B cell (primary cell): ENCODE measurements around the gene ZNF285. TPM values are rescaled to one million over a fixed set of nuclear protein-coding genes. Genes with fewer than 3 reads are reported as not detected.
"Not testable (repeated sequence)": the region's sequence is repeated elsewhere in the genome, so short reads cannot be mapped to it uniquely, and the experiment has no call there.

ENCODE experiments used
- ATAC-seq: fragments of 200-7000 bp; cut with Tn5 transposase; one replicate; pipeline ENCODE4 v1.10.0; 2021; ENCODE audit warnings: low read depth, mild to moderate bottlenecking, moderate number of reproducible peaks, moderate library complexity
- CTCF ChIA-PET: fragments of 350-600 bp; sonication (Branson Sonifier 250); formaldehyde crosslinking; loops from one replicate; lab custom pipeline; 2021; ENCODE audit warnings: antibody characterized with exemption, inconsistent platforms; lab: Charles Lee
- POLR2A ChIA-PET: fragments of 350-600 bp; sonication (Branson Sonifier 250); formaldehyde crosslinking; loops from one replicate; lab custom pipeline; 2021; ENCODE audit warnings: antibody characterized with exemption; lab: Charles Lee
- DNase-seq: peaks from one replicate; pipeline ENCODE4 v3.0.0; 2013
- H2AFZ ChIP-seq: 2 replicates; pipeline ENCODE4 v1.6.1; 2012; ENCODE audit warnings: mild to moderate bottlenecking, low read depth, low read length; ENCODE audit not compliant: insufficient read depth, poor library complexity, severe bottlenecking
- H3K27ac ChIP-seq, 2 donors: 1 replicate in 1 of 2; 2 replicates in 1 of 2; pipeline ENCODE4 v1.5.1; 2012 to 2013; ENCODE audit warnings: low read length in 2 of 2, mild to moderate bottlenecking in 2 of 2, moderate library complexity in 1 of 2
- H3K27me3 ChIP-seq, 4 experiments: fragments of 200-600 bp in 1 of 4; sonication (generic) in 1 of 4; replicated peaks in 1 of 4; 1 replicate in 2 of 4; 2 replicates in 2 of 4; pipeline versions ENCODE4 v1.6.1 to v1.7.0; 2013 to 2016; ENCODE audit warnings: low read length in 3 of 4, mild to moderate bottlenecking in 2 of 4, mixed read lengths in 1 of 4, moderate library complexity in 1 of 4; ENCODE audit not compliant: insufficient read depth in 4 of 4, control insufficient read depth in 3 of 4; ENCODE audit errors: control extremely low read depth in 1 of 4
- H3K36me3 ChIP-seq, 2 experiments: replicated peaks in 1 of 2; 1 replicate in 1 of 2; 2 replicates in 1 of 2; pipeline versions ENCODE4 v1.6.1 to v1.7.1; 2013; ENCODE audit warnings: low read length in 1 of 2; ENCODE audit not compliant: insufficient read depth in 2 of 2, control insufficient read depth in 1 of 2; ENCODE audit errors: control extremely low read depth in 1 of 2, extremely low read depth in 1 of 2
- H3K4me1 ChIP-seq, 2 donors: fragments of 200-600 bp in 1 of 2; sonication (generic) in 1 of 2; 1 replicate in 1 of 2; 2 replicates in 1 of 2; pipeline versions ENCODE4 v1.5.1 to v1.6.1; 2013 to 2017; ENCODE audit warnings: low read length in 2 of 2; ENCODE audit not compliant: control insufficient read depth in 2 of 2, insufficient read depth in 2 of 2
- H3K4me2 ChIP-seq: replicated peaks from 2 replicates; pipeline ENCODE3; 2012; ENCODE audit warnings: mild to moderate bottlenecking, low read depth, low read length; ENCODE audit not compliant: poor library complexity, severe bottlenecking
- H3K4me3 ChIP-seq, 5 experiments: fragments of 200-600 bp in 1 of 5; sonication (generic) in 1 of 5; 1 replicate in 3 of 5; 2 replicates in 2 of 5; pipeline versions ENCODE4 v1.5.1 to v1.7.0; 2011 to 2016; ENCODE audit warnings: low read length in 4 of 5, mild to moderate bottlenecking in 4 of 5, low read depth in 2 of 5, control low read depth in 1 of 5, moderate library complexity in 1 of 5; ENCODE audit not compliant: insufficient read depth in 1 of 5; ENCODE audit errors: control extremely low read depth in 1 of 5, extremely low read depth in 1 of 5
- H3K79me2 ChIP-seq: fragments of 200-600 bp; sonication (generic); one replicate; pipeline ENCODE4 v1.6.0; 2016; ENCODE audit warnings: low read length; ENCODE audit not compliant: control insufficient read depth, insufficient read depth
- H3K9ac ChIP-seq: fragments of 200-600 bp; sonication (generic); 2 replicates; pipeline ENCODE4 v1.6.1; 2017; ENCODE audit warnings: mild to moderate bottlenecking, low read length, moderate library complexity
- H3K9me3 ChIP-seq, 3 donors: one replicate each; pipeline versions ENCODE4 v1.6.1 to v1.7.1; 2013; ENCODE audit warnings: low read length in 2 of 3; ENCODE audit not compliant: control insufficient read depth in 2 of 3, insufficient read depth in 1 of 3; ENCODE audit errors: control extremely low read depth in 1 of 3
- H4K20me1 ChIP-seq: 2 replicates; pipeline ENCODE4 v1.6.0; 2012; ENCODE audit warnings: mild to moderate bottlenecking, low read length; ENCODE audit not compliant: insufficient read depth, control insufficient read depth, poor library complexity, severe bottlenecking
- H3K27ac Mint-ChIP-seq: one replicate; pipeline ENCODE4 v1.8.0; 2021; ENCODE audit warnings: mixed read lengths
- H3K27me3 Mint-ChIP-seq: one replicate; pipeline ENCODE4 v1.8.0; 2021; ENCODE audit warnings: mixed read lengths
- H3K4me1 Mint-ChIP-seq: one replicate; pipeline ENCODE4 v1.8.0; 2021; ENCODE audit warnings: mixed read lengths
- H3K4me3 Mint-ChIP-seq: one replicate; pipeline ENCODE4 v1.8.0; 2021; ENCODE audit warnings: mixed read lengths
- H3K9me3 Mint-ChIP-seq: one replicate; pipeline ENCODE4 v1.8.0; 2022; ENCODE audit warnings: mixed read lengths; ENCODE audit not compliant: insufficient read depth
- EZH2 ChIP-seq: IDR thresholded peaks from 2 replicates; pipeline ENCODE4 v1.6.1; 2012; ENCODE audit warnings: borderline replicate concordance, low read depth, mild to moderate bottlenecking, moderate library complexity, low read length; ENCODE audit not compliant: insufficient read depth, poor library complexity, severe bottlenecking
- WGBS: methylation state at CpG from one replicate; pipeline ENCODE4 v1.1.5; 2013; ENCODE audit warnings: missing lambda C conversion rate; ENCODE audit not compliant: insufficient coverage; 5-methylcytosine and 5-hydroxymethylcytosine counted together
- intact Hi-C: fragments of 100-400 bp; cut with micrococcal nuclease; formaldehyde crosslinking; loops from one replicate; pipeline ENCODE4 v1.10.0; 2022
- polyA plus RNA-seq: library from polyadenylated mRNA; depleted of rRNA; stranded (reverse); fragments of >200 nt; gene quantifications from 2 replicates; pipeline ENCODE4 v1.2.3, GENCODE V29; 2012
- total RNA-seq, 2 donors: library from RNA; stranded (reverse); fragments of 120-200 nt in 1 of 2; gene quantifications; 1 replicate in 1 of 2; 2 replicates in 1 of 2; pipeline versions ENCODE4 v1.2.3 to v1.2.4, GENCODE V29; 2013 to 2022
- TF ChIP-seq, protein P1 (sequence below): fragments of 200-600 bp; IDR thresholded peaks from one replicate; pipeline ENCODE4 v1.8.0; 2022; ENCODE audit warnings: antibody characterized with exemption, mild to moderate bottlenecking

Gene ZNF285
- total and polyA plus RNA-seq, 2 donors (not counting 1 experiment from before 2014, with no cell fraction given) = 4.6 to 7.6 TPM

DNA sequence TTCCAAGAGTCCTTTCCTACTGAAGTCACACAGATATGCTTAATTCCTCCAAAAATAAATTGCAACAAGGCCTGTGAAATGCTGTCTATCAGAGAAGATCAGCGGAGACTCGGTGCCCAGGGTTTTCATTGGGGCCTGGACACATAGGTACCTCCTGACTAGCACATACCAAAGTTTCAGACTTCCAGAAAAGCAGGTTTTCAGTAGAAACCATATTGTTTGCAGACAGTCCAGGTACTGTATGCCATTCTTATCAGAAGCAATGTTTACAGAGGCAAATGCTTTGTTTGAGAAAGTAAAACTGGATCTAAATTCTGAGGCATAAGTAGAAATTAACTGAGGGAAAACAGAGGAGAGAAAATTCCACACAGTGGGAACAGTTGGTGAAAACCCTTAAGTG is 34.0 kb upstream of the ZNF285 start:
- ATAC-seq (no peak), DNase-seq (no peak)
- H2AFZ ChIP-seq = no peak overlapping the region
- no peak for TF ChIP-seq EZH2
- TF ChIP-seq, protein P1, sequence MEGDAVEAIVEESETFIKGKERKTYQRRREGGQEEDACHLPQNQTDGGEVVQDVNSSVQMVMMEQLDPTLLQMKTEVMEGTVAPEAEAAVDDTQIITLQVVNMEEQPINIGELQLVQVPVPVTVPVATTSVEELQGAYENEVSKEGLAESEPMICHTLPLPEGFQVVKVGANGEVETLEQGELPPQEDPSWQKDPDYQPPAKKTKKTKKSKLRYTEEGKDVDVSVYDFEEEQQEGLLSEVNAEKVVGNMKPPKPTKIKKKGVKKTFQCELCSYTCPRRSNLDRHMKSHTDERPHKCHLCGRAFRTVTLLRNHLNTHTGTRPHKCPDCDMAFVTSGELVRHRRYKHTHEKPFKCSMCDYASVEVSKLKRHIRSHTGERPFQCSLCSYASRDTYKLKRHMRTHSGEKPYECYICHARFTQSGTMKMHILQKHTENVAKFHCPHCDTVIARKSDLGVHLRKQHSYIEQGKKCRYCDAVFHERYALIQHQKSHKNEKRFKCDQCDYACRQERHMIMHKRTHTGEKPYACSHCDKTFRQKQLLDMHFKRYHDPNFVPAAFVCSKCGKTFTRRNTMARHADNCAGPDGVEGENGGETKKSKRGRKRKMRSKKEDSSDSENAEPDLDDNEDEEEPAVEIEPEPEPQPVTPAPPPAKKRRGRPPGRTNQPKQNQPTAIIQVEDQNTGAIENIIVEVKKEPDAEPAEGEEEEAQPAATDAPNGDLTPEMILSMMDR = no peak
- H3K9me3 Mint-ChIP-seq = peaks cover 21% of the 10 kb centered on the region
- H3K79me2 ChIP-seq = no peaks in the 10 kb centered on the region
- WGBS = 100% methylated on average over 2 of the region's 2 CpGs
- H3K9ac ChIP-seq = no peak overlapping the region
- H3K4me3 Mint-ChIP-seq = no peak overlapping the region
- no peaks in the 10 kb centered on the region for H3K4me1 ChIP-seq
- no peak overlapping the region for H3K27ac ChIP-seq
- H3K36me3 ChIP-seq = peaks cover 2 to 7% of the 10 kb centered on the region in 2 experiments
- H3K27ac Mint-ChIP-seq = no peak overlapping the region
- H3K4me1 Mint-ChIP-seq = no peaks in the 10 kb centered on the region
- intact Hi-C loops = no loop called here
- H3K9me3 ChIP-seq = peaks cover 2 to 49% (median 46%) of the 10 kb centered on the region in 3 donors
- H3K4me3 ChIP-seq = no peak overlapping the region
- ChIA-PET POLR2A (no interaction called here), CTCF (no interaction called here)
- H3K27me3 Mint-ChIP-seq = no peaks in the 10 kb centered on the region
- H4K20me1 ChIP-seq = no peaks in the 10 kb centered on the region
- no peak overlapping the region for H3K4me2 ChIP-seq
- H3K27me3 ChIP-seq = no peaks in the 10 kb centered on the region

DNA sequence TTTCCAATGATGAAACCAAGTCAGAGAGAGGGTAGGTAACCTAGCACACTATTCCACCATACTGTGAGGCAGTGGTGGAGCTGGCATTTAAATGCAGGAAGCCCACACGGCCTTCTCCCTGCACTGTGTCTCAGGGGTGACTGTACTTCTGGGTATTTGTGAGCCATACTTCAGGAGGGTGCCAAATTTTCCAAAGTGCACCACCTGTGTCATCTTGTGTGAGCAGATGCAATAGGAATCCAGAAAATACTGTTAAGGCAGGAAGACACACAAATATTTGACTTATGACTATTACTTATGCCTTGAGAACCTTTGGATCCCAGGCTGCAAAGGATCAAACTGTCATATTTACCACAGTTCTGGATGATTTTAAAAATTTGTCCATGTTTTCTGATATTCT is 29.5 kb upstream of the ZNF285 start:
- POLR2A ChIA-PET = no interaction called here
- peaks cover 22% of the 10 kb centered on the region for H3K9me3 Mint-ChIP-seq
- no peaks in the 10 kb centered on the region for H3K27me3 ChIP-seq
- H3K79me2 ChIP-seq = no peaks in the 10 kb centered on the region
- TF ChIP-seq, protein P1 = no peak
- no peak for TF ChIP-seq EZH2
- H3K4me2 ChIP-seq = no peak overlapping the region
- CTCF ChIA-PET = no interaction called here
- peaks cover 8 to 15% of the 10 kb centered on the region in 2 experiments for H3K36me3 ChIP-seq
- no peak overlapping the region for H3K4me3 ChIP-seq
- H3K4me1 ChIP-seq = no peaks in the 10 kb centered on the region
- H3K4me1 Mint-ChIP-seq = no peaks in the 10 kb centered on the region
- H3K9me3 ChIP-seq = peaks cover 15 to 75% (median 53%) of the 10 kb centered on the region in 3 donors
- intact Hi-C loops = no loop called here
- ATAC-seq (no peak), DNase-seq (no peak)
- no CpG with 5 or more reads among the region's 1 CpG for WGBS
- no peak overlapping the region for H3K4me3 Mint-ChIP-seq
- no peaks in the 10 kb centered on the region for H3K27me3 Mint-ChIP-seq
- no peak overlapping the region for H3K9ac ChIP-seq
- no peak overlapping the region for H2AFZ ChIP-seq
- H3K27ac Mint-ChIP-seq = no peak overlapping the region
- no peak overlapping the region for H3K27ac ChIP-seq
- no peaks in the 10 kb centered on the region for H4K20me1 ChIP-seq

DNA sequence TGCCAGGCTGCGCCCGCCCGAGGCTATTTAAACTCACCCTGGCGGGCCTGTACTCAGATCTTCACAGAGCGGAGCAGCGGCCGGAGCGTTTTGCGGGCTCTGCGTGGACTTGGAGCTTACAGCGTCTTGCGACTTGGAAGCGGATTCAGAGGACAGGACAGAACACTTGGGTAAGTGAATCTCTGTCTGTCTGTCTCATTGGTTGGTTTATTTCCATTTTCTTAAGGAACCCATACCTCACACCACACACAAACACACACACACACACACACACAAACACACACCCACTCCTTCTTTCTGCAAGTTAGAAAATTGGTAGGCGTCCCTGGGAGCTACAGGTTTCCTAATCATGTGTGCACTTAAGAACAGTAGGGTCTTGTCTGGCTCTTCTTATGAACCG is 14.1 kb upstream of the ZNF285 start:
- H4K20me1 ChIP-seq, POLR2A ChIA-PET, H3K27ac ChIP-seq, H3K4me1 ChIP-seq, ATAC-seq, H3K4me3 ChIP-seq, H3K79me2 ChIP-seq, H3K27me3 ChIP-seq, H2AFZ ChIP-seq, H3K4me1 Mint-ChIP-seq, H3K27ac Mint-ChIP-seq, H3K4me3 Mint-ChIP-seq, H3K36me3 ChIP-seq, H3K4me2 ChIP-seq, CTCF ChIA-PET, H3K9ac ChIP-seq, DNase-seq, intact Hi-C loops: not testable (repeated sequence)
- no CpG with 5 or more reads among the region's 15 CpGs for WGBS
- Mint-ChIP-seq H3K9me3 (peaks cover 18% of the 10 kb centered on the region), H3K27me3 (peaks cover 15% of the 10 kb centered on the region)
- H3K9me3 ChIP-seq = peaks cover 0 to 39% (median 0%) of the 10 kb centered on the region in 3 donors
